Activated CD4-positive, alpha-beta T cell treated with anti-CD3 and anti-CD28 coated beads, Interleukin-2, amount 10 ng/mL, durations not matched to agents 7 days and 5 days (primary cell): ENCODE data around the gene AQP2. TPM values are rescaled to one million over a fixed set of nuclear protein-coding genes. Genes with fewer than 3 reads are reported as not detected.

Experiments
- CTCF ChIA-PET: fragments of 350-600 bp; sonication (Branson Sonifier 250); formaldehyde crosslinking; loops from one replicate; lab custom pipeline; 2021; ENCODE audit warnings: antibody characterized with exemption; lab: Charles Lee
- POLR2A ChIA-PET: fragments of 350-600 bp; sonication (Branson Sonifier 250); formaldehyde crosslinking; loops from one replicate; lab custom pipeline; 2021; ENCODE audit warnings: antibody characterized with exemption; lab: Charles Lee
- DNase-seq: peaks from one replicate; pipeline ENCODE4 v3.0.0-alpha.2; 2020
- H3K27ac Mint-ChIP-seq: one replicate; pipeline ENCODE4 v1.8.0; 2021; ENCODE audit warnings: mild to moderate bottlenecking, moderate library complexity, mixed read lengths
- H3K27me3 Mint-ChIP-seq: one replicate; pipeline ENCODE4 v1.8.0; 2021; ENCODE audit warnings: mixed read lengths
- H3K36me3 Mint-ChIP-seq: one replicate; pipeline ENCODE4 v1.8.0; 2021; ENCODE audit warnings: low read depth, mixed read lengths
- H3K4me1 Mint-ChIP-seq: one replicate; pipeline ENCODE4 v1.8.0; 2021; ENCODE audit warnings: mixed read lengths
- H3K4me3 Mint-ChIP-seq: one replicate; pipeline ENCODE4 v1.8.0; 2021; ENCODE audit warnings: mild to moderate bottlenecking, moderate library complexity, mixed read lengths
- H3K9me3 Mint-ChIP-seq: one replicate; pipeline ENCODE4 v1.8.0; 2021; ENCODE audit warnings: mixed read lengths
- total RNA-seq, 2 experiments: library from RNA; stranded (reverse); gene quantifications; one replicate each; pipeline ENCODE4 v1.2.3, GENCODE V29; 2021

Gene AQP2
- total RNA-seq, 2 experiments from 2014 or later: not detected

GRCh38 chr12:49946086-49946485, 4.5 kb upstream of the AQP2 start:
- peaks cover 3% of the 10 kb centered on the region for H3K27me3 Mint-ChIP-seq
- ChIA-PET POLR2A (no interaction called here), CTCF (interaction anchor here (0.7 to 4.6 kb wide), 25 partner anchors 9 to 331 kb away, joined by 3 to 42 read pairs (median 4); partner anchors contain the start of genes COX14, RACGAP1 and TMBIM6)
- DNase-seq: no peak
- H3K9me3 Mint-ChIP-seq: no peaks in the 10 kb centered on the region
- no peaks in the 10 kb centered on the region for H3K36me3 Mint-ChIP-seq
- H3K4me1 Mint-ChIP-seq: peaks cover 28% of the 10 kb centered on the region
- no peak overlapping the region for H3K27ac Mint-ChIP-seq
- no peak overlapping the region for H3K4me3 Mint-ChIP-seq

DNA sequence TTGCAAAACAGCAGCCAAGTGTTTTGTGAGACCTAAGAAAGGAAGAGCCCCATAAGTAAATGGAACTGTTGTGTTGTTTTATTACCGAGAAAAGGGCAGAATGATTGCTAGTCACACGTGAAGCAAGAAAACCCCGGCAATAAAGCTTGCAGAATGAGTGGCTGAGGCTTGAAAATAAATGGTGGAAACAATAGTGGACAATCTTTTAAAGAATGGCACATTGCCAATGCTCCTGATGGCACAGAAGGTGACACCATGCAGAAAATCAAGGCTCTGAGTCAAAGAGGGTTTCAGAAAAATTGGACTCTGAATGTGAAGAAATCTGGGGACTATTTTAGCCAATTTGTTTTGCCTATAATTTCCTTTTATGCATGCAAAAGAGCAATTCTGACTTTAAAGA, 4.0 kb upstream of the AQP2 start:
- H3K36me3 Mint-ChIP-seq: no peaks in the 10 kb centered on the region
- H3K9me3 Mint-ChIP-seq: no peaks in the 10 kb centered on the region
- H3K4me3 Mint-ChIP-seq: no peak overlapping the region
- peaks cover 7% of the 10 kb centered on the region for H3K27me3 Mint-ChIP-seq
- DNase-seq: no peak
- ChIA-PET CTCF (interaction anchor here (0.9 to 4.6 kb wide), 16 partner anchors 9 to 331 kb away, joined by 3 to 42 read pairs (median 6); partner anchors contain the start of gene TMBIM6), POLR2A (interaction anchor here (0.6 kb wide), 1 partner anchor 411 kb away, joined by 3 read pairs; no protein-coding TSS in a partner anchor)
- H3K27ac Mint-ChIP-seq: no peak overlapping the region
- H3K4me1 Mint-ChIP-seq: peaks cover 28% of the 10 kb centered on the region

DNA sequence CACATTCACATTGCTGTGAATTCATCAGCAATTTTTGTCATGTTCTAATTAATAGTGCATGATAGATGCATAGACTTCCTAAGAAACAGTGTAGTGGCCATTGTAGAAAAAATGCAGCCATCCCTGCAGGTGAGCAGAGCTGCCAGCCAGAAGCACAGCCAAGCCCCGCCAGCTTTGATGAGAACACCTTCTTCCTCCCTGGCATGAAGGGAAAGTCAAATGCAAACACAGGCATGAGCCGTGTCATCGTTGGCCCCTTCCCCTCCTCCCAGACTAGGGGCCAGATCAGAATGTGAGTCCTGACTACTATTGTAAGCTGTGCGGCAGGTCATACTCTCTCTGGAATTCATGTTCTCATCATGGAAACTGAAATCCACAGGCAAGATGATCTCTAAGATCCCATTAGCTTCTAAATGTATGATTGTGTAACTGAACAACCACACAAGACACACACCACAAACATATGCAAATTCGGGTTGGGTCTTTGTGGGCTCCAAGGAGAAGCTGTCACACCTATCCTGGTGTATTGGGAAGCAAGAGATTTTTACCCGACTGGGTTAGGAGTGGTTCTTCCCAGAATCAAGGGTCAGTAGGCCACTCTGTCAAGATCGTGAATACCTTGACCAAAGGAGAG, 2.8 kb upstream of the AQP2 start:
- no peaks in the 10 kb centered on the region for H3K36me3 Mint-ChIP-seq
- no peak overlapping the region for H3K27ac Mint-ChIP-seq
- H3K4me3 Mint-ChIP-seq: no peak overlapping the region
- H3K27me3 Mint-ChIP-seq: peaks cover 7% of the 10 kb centered on the region
- peaks cover 22% of the 10 kb centered on the region for H3K4me1 Mint-ChIP-seq
- no peaks in the 10 kb centered on the region for H3K9me3 Mint-ChIP-seq
- ChIA-PET CTCF (interaction anchor here (0.6 to 4.6 kb wide), 5 partner anchors 11 to 180 kb away, joined by 3 to 42 read pairs (median 4); no protein-coding TSS in a partner anchor), POLR2A (no interaction called here)
- no peak for DNase-seq

- peaks cover 16% of the 10 kb centered on the region for H3K4me1 Mint-ChIP-seq
- no peak for DNase-seq
- H3K9me3 Mint-ChIP-seq: no peaks in the 10 kb centered on the region
Measured at GRCh38 chr12:49948866-49949845, 1.4 kb upstream of the AQP2 start.

GRCh38 chr12:49949866-49950265, 671 bp upstream of the AQP2 start:
- peaks cover 23% of the 10 kb centered on the region for H3K27me3 Mint-ChIP-seq
- ChIA-PET CTCF (interaction anchor here (0.6 to 1.6 kb wide), 4 partner anchors 16 to 296 kb away, joined by 3 to 5 read pairs (median 4); no protein-coding TSS in a partner anchor), POLR2A (no interaction called here)

More at GRCh38 chr12:49948866-49949845, 1.4 kb upstream of the AQP2 start:
- no peaks in the 10 kb centered on the region for H3K36me3 Mint-ChIP-seq
- ChIA-PET CTCF (interaction anchor here (0.6 to 4.6 kb wide), 5 partner anchors 17 to 504 kb away, joined by 3 to 42 read pairs (median 3); no protein-coding TSS in a partner anchor), POLR2A (no interaction called here)
- H3K27me3 Mint-ChIP-seq: peaks cover 15% of the 10 kb centered on the region
- no peak overlapping the region for H3K27ac Mint-ChIP-seq
- no peak overlapping the region for H3K4me3 Mint-ChIP-seq

DNA sequence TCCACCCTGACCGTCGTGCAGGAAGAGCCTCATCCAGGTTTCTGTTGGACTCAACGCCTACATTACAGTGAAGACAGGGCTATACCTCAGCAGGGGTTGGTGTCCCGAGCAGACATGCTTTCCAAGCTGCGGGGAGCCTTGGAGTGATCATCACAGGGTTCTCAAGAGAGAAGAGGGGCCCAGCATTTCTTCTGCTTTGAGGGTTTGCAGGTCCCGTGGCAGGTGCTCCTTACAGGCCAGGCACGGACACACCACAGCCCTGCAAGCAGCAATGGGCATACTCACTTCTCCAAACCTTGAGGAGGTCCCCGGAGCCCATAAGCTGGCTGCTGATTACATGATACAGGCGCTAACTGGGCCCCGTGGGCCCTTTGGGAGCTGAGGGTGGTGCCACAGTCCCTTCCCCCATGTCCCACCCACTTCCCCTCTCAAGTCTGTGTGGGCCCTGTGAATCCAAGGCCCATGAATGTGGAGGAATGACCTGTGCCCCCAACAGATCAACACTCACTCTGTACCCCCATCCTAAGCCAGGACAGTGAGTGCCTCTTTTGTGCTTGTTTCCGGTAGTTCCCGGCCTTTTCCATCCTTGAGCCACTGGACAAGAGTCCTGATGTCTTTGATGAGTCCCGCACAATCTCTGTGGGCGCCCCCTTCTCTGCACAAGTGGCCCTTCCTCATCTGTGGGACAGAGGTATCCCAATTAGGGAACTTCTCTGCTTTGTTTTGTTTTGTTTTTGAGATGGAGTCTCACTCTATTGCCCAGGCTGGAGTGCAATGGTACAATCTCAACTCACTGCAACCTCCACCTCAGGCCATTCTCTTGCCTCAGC, 1.1 kb downstream of the AQP2 start:
- Mint-ChIP-seq H3K4me3 (no peak overlapping the region), H3K27me3 (peaks cover 35% of the 10 kb centered on the region), H3K4me1 (peaks cover 4% of the 10 kb centered on the region), H3K27ac (no peak overlapping the region), H3K9me3 (no peaks in the 10 kb centered on the region), H3K36me3 (no peaks in the 10 kb centered on the region)
- ChIA-PET CTCF (no interaction called here), POLR2A (no interaction called here)
- no peak for DNase-seq

More at GRCh38 chr12:49949866-49950265, 671 bp upstream of the AQP2 start:
- H3K36me3 Mint-ChIP-seq: no peaks in the 10 kb centered on the region
- no peak overlapping the region for H3K4me3 Mint-ChIP-seq
- no peak overlapping the region for H3K27ac Mint-ChIP-seq
- no peak for DNase-seq
- H3K4me1 Mint-ChIP-seq: peaks cover 14% of the 10 kb centered on the region
- no peaks in the 10 kb centered on the region for H3K9me3 Mint-ChIP-seq

DNA sequence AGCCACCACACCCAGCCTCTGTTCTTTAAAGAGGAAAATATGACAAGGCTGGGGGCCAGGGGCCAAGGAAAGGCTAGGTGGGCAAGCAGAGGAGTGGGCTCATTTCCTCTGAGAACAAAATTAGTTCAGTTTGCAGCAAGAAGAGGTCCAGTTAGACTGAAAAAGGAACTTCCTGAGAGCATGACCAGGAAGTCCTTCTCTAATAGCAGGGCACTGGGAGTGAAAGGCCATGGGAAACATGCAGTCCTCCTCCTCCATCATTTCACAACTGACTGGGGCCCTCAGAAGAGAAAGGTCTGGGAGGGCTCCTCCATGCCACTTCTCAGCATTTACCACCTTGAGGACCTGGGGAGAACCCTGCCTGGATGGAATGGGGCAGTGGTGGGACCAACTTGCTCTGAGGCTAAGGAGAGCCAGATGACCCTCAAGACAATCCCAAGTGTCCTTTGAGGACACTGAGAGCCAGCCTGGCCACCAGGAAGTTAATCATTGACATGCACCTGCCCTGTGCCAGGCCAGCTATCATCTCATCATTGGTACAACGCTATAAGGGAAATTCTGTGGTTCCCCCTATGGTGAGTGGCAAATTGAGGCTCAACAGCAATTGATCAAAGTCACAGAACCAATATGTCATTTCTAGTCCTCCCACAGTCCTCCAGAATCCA, 2.0 kb downstream of the AQP2 start:
- no peaks in the 10 kb centered on the region for H3K9me3 Mint-ChIP-seq
- no peak for DNase-seq
- H3K27ac Mint-ChIP-seq: no peak overlapping the region
- peaks cover 4% of the 10 kb centered on the region for H3K4me1 Mint-ChIP-seq
- no peak overlapping the region for H3K4me3 Mint-ChIP-seq
- no peaks in the 10 kb centered on the region for H3K36me3 Mint-ChIP-seq
- POLR2A ChIA-PET: no interaction called here
- H3K27me3 Mint-ChIP-seq: peaks cover 43% of the 10 kb centered on the region
- CTCF ChIA-PET: interaction anchor here (3.7 kb wide), 1 partner anchor 15 kb away, joined by 21 read pairs; no protein-coding TSS in a partner anchor

DNA sequence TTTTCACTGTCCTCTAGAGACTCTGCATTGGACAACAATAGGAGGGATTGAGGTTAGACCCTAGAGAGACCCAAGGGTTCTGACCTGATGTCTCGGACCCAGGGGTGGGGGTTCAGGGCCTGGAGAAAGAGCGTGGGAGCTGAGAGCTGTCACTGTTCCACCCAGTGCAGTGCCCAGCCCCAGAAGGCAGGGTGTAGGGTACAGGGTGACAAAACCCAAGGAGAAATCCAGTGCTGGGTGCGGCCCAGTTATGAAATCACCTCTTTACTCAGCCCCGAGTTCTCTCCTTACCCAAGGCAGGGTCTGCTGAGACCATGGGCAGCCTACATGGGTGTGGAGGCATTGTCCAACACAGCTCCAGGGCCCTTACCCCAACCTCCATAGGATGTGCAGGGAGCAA, 2.6 kb downstream of the AQP2 start:
- Mint-ChIP-seq H3K27ac (no peak overlapping the region), H3K4me1 (peaks cover 4% of the 10 kb centered on the region), H3K9me3 (no peaks in the 10 kb centered on the region), H3K36me3 (no peaks in the 10 kb centered on the region), H3K27me3 (peaks cover 50% of the 10 kb centered on the region), H3K4me3 (no peak overlapping the region)
- DNase-seq: no peak
- ChIA-PET CTCF (interaction anchor here (0.6 to 3.7 kb wide), 2 partner anchors 8 to 14 kb away, joined by 3 to 21 read pairs; no protein-coding TSS in a partner anchor), POLR2A (no interaction called here)

DNA sequence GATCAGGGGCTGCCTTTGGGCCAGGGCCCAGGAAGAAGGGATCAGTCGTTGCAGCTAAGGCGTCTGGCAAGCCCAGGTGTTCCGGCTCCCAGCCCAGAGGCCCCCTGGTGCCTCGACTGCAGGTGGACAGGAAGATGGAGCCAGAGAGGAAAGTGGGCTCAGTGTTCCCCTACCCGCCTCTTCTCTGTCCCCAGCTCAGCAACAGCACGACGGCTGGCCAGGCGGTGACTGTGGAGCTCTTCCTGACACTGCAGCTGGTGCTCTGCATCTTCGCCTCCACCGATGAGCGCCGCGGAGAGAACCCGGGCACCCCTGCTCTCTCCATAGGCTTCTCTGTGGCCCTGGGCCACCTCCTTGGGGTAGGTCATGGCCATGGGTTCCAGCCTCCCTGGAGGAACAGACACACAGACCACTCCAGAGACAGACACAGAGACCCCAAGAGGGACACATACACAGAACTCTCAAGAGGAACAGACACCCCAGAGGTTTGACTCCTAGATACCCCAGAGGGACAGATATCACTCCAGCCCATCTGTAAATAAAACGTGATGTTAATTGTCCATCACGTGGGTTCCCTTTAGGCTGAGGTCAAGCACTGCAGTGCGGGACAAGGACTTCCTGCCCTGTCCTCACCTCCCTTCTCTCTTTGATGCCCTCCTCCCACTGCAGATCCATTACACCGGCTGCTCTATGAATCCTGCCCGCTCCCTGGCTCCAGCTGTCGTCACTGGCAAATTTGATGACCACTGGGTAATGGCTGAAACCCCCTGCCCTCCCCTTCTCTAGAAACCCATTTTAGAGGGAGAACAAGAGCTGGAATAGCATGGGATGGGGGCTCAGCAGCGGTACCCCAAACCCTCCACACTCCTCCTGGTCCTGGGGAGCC, 3.7 kb downstream of the AQP2 start:
- H3K36me3 Mint-ChIP-seq: no peaks in the 10 kb centered on the region
- no peak overlapping the region for H3K4me3 Mint-ChIP-seq
- CTCF ChIA-PET: interaction anchor here (2.3 to 3.7 kb wide), 2 partner anchors 8 to 13 kb away, joined by 11 to 21 read pairs; no protein-coding TSS in a partner anchor
- peaks cover 60% of the 10 kb centered on the region for H3K27me3 Mint-ChIP-seq
- H3K4me1 Mint-ChIP-seq: peaks cover 4% of the 10 kb centered on the region
- no peak overlapping the region for H3K27ac Mint-ChIP-seq
- POLR2A ChIA-PET: interaction anchor here (0.6 kb wide), 1 partner anchor 587 kb away, joined by 3 read pairs; the partner anchor contains the start of gene SPATS2
- no peak for DNase-seq
- no peaks in the 10 kb centered on the region for H3K9me3 Mint-ChIP-seq

DNA sequence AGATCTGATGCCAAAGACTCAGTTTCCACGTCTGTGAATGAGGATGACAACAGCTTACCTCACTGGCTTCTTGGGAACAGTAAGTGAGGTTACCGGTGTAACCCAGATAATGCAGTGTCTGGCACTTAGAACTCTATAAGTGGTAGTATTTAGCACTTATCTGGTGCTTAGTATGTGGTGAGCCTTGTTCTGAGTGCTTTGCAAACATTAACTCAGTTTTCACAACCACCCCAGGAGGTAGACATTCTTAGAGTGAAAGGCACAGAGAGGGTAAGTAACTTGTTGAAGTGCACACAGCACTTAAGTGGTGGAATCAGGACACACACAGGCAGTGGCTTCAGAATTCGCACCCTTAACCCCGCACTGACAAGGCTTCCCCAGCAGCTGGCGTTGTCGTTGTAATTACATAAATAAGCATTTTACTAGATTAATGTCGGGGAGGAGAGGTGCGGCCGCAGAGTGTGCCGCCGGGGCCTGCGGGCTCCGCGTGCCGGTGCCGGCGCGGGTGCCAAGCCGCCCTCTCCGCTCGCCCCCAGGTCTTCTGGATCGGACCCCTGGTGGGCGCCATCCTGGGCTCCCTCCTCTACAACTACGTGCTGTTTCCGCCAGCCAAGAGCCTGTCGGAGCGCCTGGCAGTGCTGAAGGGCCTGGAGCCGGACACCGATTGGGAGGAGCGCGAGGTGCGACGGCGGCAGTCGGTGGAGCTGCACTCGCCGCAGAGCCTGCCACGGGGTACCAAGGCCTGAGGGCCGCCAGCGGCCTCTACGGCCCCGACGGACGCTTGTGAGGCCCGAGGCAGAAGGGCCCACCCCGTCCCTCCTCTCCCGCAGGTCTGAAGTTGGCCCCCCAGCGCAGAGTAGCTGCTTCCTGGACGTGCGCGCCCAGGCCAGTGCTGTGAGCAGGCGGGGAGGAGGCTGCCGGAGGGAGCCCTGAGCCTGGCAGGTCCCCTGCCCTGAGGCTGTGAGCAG, 4.6 kb downstream of the AQP2 start:
- no peak for DNase-seq
- CTCF ChIA-PET: interaction anchor here (2.3 to 3.7 kb wide), 2 partner anchors 9 to 12 kb away, joined by 11 to 21 read pairs; no protein-coding TSS in a partner anchor
- Mint-ChIP-seq H3K27me3 (peaks cover 67% of the 10 kb centered on the region), H3K36me3 (no peaks in the 10 kb centered on the region), H3K4me3 (no peak overlapping the region), H3K9me3 (no peaks in the 10 kb centered on the region), H3K27ac (no peak overlapping the region), H3K4me1 (peaks cover 4% of the 10 kb centered on the region)
- POLR2A ChIA-PET: no interaction called here
